HPDE6-E6E7 (cell line): ENCODE data around the gene RBM38.
"Not testable (repeated sequence)": the region's sequence is repeated elsewhere in the genome, so short reads cannot be mapped to it uniquely, and the experiment has no call there.

Source experiments
- DNase-seq: peaks from one replicate; pipeline ENCODE4 v3.0.0; 2011; ENCODE audit warnings: missing footprints; ENCODE audit errors: extremely low spot score

The RBM38 gene

GRCh38 chr20:57390604-57391438 lies at the start of gene RBM38:
RBM38 (plus strand) TSS chr20:57391396; CDS start chr20:57391582, 186 bp downstream.
- DNase-seq = peak; percentile 89

- DNase-seq = no peak
These were observed 49.5 kb upstream of the RBM38 start for GRCh38 chr20:57341663-57342062.

GRCh38 chr20:57342829-57343228 lies 48.4 kb upstream of the RBM38 start:
- no peak for DNase-seq

- peak; percentile 68 for DNase-seq
These were observed 44.7 kb upstream of the RBM38 start for GRCh38 chr20:57346477-57346876.

GRCh38 chr20:57347393-57347792 lies 43.8 kb upstream of the RBM38 start:
- DNase-seq = no peak

GRCh38 chr20:57348200-57348921 lies 42.8 kb upstream of the RBM38 start:
- DNase-seq = not testable (repeated sequence)

GRCh38 chr20:57348922-57349574 lies 42.1 kb upstream of the RBM38 start:
- not testable (repeated sequence) for DNase-seq

- DNase-seq = no peak
These were observed 41.0 kb upstream of the RBM38 start for GRCh38 chr20:57350081-57350710.

- DNase-seq = not testable (repeated sequence)
These were observed 40.5 kb upstream of the RBM38 start for GRCh38 chr20:57350726-57351041.

GRCh38 chr20:57351042-57351783 lies 40.0 kb upstream of the RBM38 start, which contains the start of gene RAE1:
RAE1 (plus strand) TSS chr20:57351255; CDS start chr20:57354039, 2,784 bp downstream.
- peak; percentile 98 for DNase-seq

GRCh38 chr20:57352305-57352704 lies 38.9 kb upstream of the RBM38 start:
- DNase-seq = no peak

- DNase-seq = no peak
These were observed 37.8 kb upstream of the RBM38 start for GRCh38 chr20:57353351-57353750.

GRCh38 chr20:57361517-57361916 lies 29.7 kb upstream of the RBM38 start:
- peak; percentile 87 for DNase-seq

- no peak for DNase-seq
These were observed 26.7 kb upstream of the RBM38 start for GRCh38 chr20:57364451-57364850.

GRCh38 chr20:57369596-57369995 lies 21.6 kb upstream of the RBM38 start:
- DNase-seq = no peak

GRCh38 chr20:57370316-57370715 lies 20.9 kb upstream of the RBM38 start:
- DNase-seq = no peak

- no peak for DNase-seq
These were observed 19.8 kb upstream of the RBM38 start for GRCh38 chr20:57371363-57371762.

- no peak for DNase-seq
These were observed 19.0 kb upstream of the RBM38 start for GRCh38 chr20:57372157-57372556.

- DNase-seq = no peak
These were observed 18.4 kb upstream of the RBM38 start for GRCh38 chr20:57372581-57373350.

GRCh38 chr20:57374343-57374930 lies 16.8 kb upstream of the RBM38 start:
- DNase-seq = no peak
